Stimulated activated CD4-positive, alpha-beta T cell treated with anti-CD3 and anti-CD28 coated beads, Interleukin-15, amount 100 ng/mL, for 48 hours (primary cell): ENCODE measurements around the gene CHPF.

Experiments
- DNase-seq, 2 donors: peaks; one replicate each; pipeline ENCODE4 v3.0.0-alpha.2; 2020; ENCODE audit warnings: low read depth in 2 of 2

The CHPF gene

GRCh38 chr2:219567131-219567530, 23.5 kb upstream of the CHPF start:
- no peak for DNase-seq

DNA sequence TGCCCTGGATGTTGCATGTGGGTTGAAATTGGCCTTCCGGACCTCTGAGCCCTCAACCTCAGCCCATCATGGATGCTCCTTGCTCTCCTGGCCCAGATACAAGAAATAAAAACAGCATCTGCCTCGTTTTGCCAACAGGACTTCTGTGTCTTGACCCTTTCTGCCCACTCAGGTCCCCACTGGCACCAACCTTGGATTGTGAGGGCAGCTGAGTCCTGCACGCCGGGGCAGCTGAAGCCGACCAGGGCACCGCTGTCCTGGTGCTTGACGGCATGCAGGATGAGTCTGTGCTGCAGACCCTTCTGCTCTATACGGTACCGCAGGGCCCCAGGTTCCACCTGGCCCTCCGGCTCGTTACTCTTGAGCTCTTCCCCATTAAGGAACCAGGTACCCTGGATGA, 23.0 kb upstream of the CHPF start:
- DNase-seq, result no peak

- no peak for DNase-seq
These were observed 21.8 kb upstream of the CHPF start for GRCh38 chr2:219565130-219566080.

GRCh38 chr2:219563271-219563928, 19.8 kb upstream of the CHPF start:
- no peak for DNase-seq

DNA sequence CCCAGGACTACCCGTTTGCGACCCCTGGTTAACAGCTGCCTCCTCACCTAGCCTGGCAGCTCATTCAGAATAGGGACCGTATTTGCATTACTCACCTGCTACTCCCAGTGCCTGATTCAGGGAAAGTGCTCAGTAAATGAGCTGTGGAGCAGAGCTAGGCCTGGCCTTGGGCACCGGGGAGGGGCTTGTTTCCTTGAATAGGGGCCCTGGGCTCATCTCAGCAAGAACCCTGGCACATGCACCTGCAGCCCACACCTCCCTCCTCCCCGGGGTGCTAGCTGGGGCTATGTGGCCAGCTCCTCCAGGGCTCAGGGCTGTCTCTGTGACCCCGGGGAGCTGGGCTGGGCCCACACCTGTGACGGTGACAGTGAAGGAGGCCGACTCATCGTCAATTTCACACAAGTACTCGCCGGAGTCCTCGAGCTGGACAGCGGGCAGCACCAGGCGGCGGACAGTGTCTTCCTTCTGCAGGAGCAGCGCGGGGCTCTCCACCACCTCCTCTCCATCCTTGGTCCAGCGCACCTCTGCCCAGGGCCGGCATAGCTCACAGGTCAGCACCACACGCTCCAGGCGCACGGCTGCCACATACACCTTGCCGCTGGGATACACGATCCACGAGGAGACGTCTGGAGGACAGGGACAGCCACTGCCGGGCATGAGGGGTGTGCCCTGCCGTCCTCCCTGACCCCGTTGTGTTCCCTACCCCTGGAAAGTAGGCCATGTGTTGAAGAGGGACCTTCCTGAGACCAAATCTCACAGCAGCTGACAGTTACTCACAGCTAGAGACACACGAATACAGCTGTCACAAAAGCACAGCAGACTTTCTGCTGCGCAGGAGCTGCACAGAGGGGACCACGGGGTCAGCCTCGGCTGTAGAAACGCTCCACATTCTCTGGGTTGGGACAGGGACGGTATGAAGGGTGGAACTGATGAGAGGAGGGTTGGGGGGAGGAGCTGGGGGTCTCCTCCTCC, 18.7 kb upstream of the CHPF start:
- no peak for DNase-seq

GRCh38 chr2:219561179-219562048, 17.8 kb upstream of the CHPF start:
- DNase-seq, result no peak

GRCh38 chr2:219560893-219561178, 17.2 kb upstream of the CHPF start:
- DNase-seq, result no peak

DNA sequence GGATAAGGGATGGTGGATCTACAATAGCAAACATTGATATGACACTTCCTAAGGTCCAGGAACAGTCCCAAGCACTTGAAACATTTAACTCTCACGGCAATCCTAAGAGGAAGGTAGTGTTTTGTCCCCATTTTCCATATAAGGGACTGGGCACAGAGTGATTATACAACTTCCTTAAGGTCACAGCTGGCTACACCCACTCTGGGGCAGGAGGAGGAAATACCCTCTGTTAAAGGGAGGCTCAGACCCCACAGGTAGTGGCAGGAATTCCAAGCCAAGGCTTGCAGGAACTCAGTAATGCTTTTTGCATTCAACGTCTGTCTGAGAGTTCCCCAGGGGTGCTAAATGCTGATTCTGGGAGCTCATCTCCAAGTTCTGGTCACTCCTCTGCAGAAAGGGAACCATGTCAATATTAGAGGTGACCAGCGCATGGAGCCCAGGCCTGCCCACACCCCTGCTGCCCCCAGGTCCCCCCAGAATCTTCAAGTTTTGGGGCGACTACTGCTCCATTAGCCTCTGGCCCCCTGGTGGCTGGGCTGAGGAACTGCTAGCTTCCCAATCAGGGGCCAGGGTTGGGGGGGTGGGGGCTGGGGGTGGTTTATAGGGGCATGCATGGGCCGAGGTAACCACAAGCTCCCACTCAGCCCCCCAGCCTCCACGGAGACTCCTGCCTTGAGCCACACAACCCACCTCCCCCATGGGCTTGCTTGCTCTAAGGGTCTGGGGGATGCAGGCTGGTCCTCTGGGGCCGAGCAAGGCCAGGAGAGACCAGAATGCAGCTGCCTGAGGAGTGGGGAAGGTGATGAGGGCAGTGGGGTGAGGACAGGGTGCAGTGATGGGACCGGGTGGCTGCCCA, 16.7 kb upstream of the CHPF start:
- DNase-seq, result no peak

DNA sequence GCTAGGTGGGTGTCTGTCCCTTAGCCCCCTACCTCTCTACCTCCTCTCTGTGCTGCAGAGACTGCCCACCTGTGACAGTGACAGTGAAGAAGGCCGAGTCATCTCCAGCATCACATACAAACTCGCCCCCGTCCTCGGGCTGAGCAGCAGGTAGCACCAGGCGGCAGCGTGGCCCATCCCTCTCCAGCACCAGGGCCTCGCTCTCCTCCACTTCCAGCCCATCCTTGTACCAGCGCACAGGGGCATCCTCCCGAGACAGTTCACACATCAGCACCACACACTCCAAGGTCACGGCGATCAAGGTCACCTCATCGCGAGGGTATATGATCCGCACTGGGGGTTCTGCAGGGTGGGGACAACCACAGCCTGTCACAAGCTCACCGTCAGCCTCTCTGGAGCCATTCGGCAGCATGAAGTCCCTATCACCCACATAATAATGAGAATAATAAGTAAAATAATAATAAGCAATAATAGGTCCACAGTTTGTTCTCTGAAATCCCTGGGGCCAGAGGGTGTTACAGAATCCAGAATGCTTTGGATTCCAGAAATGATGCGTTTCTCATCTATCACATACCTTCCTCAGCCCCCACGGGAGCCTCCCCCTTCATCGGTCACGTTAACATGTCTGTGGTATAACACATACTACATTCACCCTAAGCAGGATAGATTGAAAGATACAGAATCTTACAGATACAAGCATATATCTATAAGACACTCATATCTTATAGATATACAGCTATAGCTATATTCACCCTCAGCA, 15.7 kb upstream of the CHPF start:
- no peak for DNase-seq

- DNase-seq, result no peak
These were observed 14.5 kb upstream of the CHPF start for GRCh38 chr2:219557791-219558785.

GRCh38 chr2:219557320-219557719, 13.7 kb upstream of the CHPF start:
- DNase-seq, result no peak

GRCh38 chr2:219556413-219556812, 12.8 kb upstream of the CHPF start:
- no peak for DNase-seq

- DNase-seq, result no peak
These were observed 12.3 kb upstream of the CHPF start for GRCh38 chr2:219555956-219556355.

- no peak for DNase-seq
These were observed 10.7 kb upstream of the CHPF start for GRCh38 chr2:219554350-219554749.

- DNase-seq, result no peak
These were observed 9.9 kb upstream of the CHPF start for GRCh38 chr2:219553463-219553963.

DNA sequence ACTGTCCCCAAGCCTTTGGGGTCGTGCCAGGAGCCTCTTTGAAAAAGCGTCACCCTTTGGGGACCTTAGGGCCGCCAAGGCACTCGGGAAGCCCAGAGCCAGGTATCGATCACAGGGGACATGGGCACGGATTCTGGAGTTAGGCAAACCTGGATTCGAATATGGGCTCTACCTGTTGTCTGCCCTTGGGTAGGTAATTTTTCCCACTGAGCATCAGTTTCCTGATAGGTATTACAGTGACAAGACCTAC, 9.5 kb upstream of the CHPF start:
- no peak for DNase-seq

GRCh38 chr2:219552382-219553167, 9.0 kb upstream of the CHPF start:
- DNase-seq, result peak; percentile 56 to 75
